WTC11 (cell line): ENCODE measurements around the gene CPNE4. TPM values are rescaled to one million over a fixed set of nuclear protein-coding genes. Genes with fewer than 3 reads are reported as not detected.

ENCODE experiments used
- ATAC-seq: fragments of 200-7000 bp; cut with Tn5 transposase; 2 replicates; pipeline ENCODE4 v1.10.0; 2021; ENCODE audit warnings: mild to moderate bottlenecking, moderate library complexity
- CTCF ChIA-PET: fragments of 300-600 bp; sonication (Branson Sonifier 250); formaldehyde crosslinking; loops from one replicate; lab custom pipeline; 2021; ENCODE audit warnings: antibody characterized with exemption; lab: Charles Lee
- POLR2A ChIA-PET: fragments of 350-600 bp; sonication (Branson Sonifier 250); formaldehyde crosslinking; loops from one replicate; lab custom pipeline; 2021; ENCODE audit warnings: antibody characterized with exemption; lab: Charles Lee
- DNase-seq: peaks from one replicate; pipeline ENCODE4 v3.0.0; 2021; ENCODE audit warnings: low spot score
- H3K27ac Mint-ChIP-seq: 2 replicates; pipeline ENCODE4 v1.8.0; 2021; ENCODE audit warnings: mixed read lengths
- H3K27me3 Mint-ChIP-seq: 2 replicates; pipeline ENCODE4 v1.8.0; 2021; ENCODE audit warnings: low read depth, mild to moderate bottlenecking, moderate library complexity, mixed read lengths
- H3K36me3 Mint-ChIP-seq: 2 replicates; pipeline ENCODE4 v1.8.0; 2021; ENCODE audit warnings: mixed read lengths
- H3K4me1 Mint-ChIP-seq: 2 replicates; pipeline ENCODE4 v1.8.0; 2022; ENCODE audit warnings: mixed read lengths
- H3K4me3 Mint-ChIP-seq: 2 replicates; pipeline ENCODE4 v1.8.0; 2021; ENCODE audit warnings: mild to moderate bottlenecking, moderate library complexity, mixed read lengths
- H3K9me3 Mint-ChIP-seq: 2 replicates; pipeline ENCODE4 v1.8.0; 2021; ENCODE audit warnings: mixed read lengths
- CDX4 ChIP-seq: fragments of 250-450 bp; sonication (Bioruptor Pico); IDR thresholded peaks from 2 replicates; pipeline ENCODE4 v1.9.0; 2021; ENCODE audit warnings: moderate library complexity, mild to moderate bottlenecking, inconsistent platforms, borderline replicate concordance
- CREM ChIP-seq: sonication (generic); formaldehyde crosslinking; IDR thresholded peaks from 2 replicates; pipeline ENCODE4 v1.8.1; 2022; ENCODE audit warnings: mild to moderate bottlenecking, missing genetic modification reagents, moderate library complexity
- E2F4 ChIP-seq: sonication (generic); formaldehyde crosslinking; IDR thresholded peaks from 2 replicates; pipeline ENCODE4 v1.8.1; 2022; ENCODE audit warnings: low read depth, mild to moderate bottlenecking, moderate library complexity, missing genetic modification reagents, borderline replicate concordance
- GABPB1 ChIP-seq: sonication (generic); formaldehyde crosslinking; IDR thresholded peaks from 2 replicates; pipeline ENCODE4 v1.8.1; 2023; ENCODE audit warnings: mild to moderate bottlenecking, missing genetic modification reagents
- MYBL2 ChIP-seq: sonication (generic); formaldehyde crosslinking; IDR thresholded peaks from 2 replicates; pipeline ENCODE4 v1.8.1; 2023; ENCODE audit warnings: mild to moderate bottlenecking, moderate library complexity, missing genetic modification reagents
- NR2C2 ChIP-seq: sonication (generic); formaldehyde crosslinking; IDR thresholded peaks from 2 replicates; pipeline ENCODE4 v1.8.0; 2022; ENCODE audit warnings: mild to moderate bottlenecking, missing genetic modification reagents
- OVOL2 ChIP-seq: fragments of 250-450 bp; sonication (Bioruptor Pico); IDR thresholded peaks from 2 replicates; pipeline ENCODE4 v1.9.0; 2021; ENCODE audit warnings: mild to moderate bottlenecking, borderline replicate concordance
- PRDM15 ChIP-seq: sonication (generic); formaldehyde crosslinking; IDR thresholded peaks from 2 replicates; pipeline ENCODE4 v1.8.0; 2022; ENCODE audit warnings: missing genetic modification reagents
- ZNF219 ChIP-seq: sonication (generic); formaldehyde crosslinking; IDR thresholded peaks from 2 replicates; pipeline ENCODE4 v1.8.0; 2023; ENCODE audit warnings: missing genetic modification reagents, mild to moderate bottlenecking, borderline replicate concordance
- ZNF232 ChIP-seq: sonication (generic); formaldehyde crosslinking; IDR thresholded peaks from 2 replicates; pipeline ENCODE4 v1.8.0; 2022; ENCODE audit warnings: mild to moderate bottlenecking, missing genetic modification reagents
- ZNF317 ChIP-seq: sonication (generic); formaldehyde crosslinking; IDR thresholded peaks from 2 replicates; pipeline ENCODE4 v1.8.1; 2023; ENCODE audit warnings: low read depth, mild to moderate bottlenecking, moderate library complexity, missing genetic modification reagents, borderline replicate concordance
- total RNA-seq: library from RNA; stranded (reverse); gene quantifications from 3 replicates; pipeline ENCODE4 v1.2.3, GENCODE V29; 2021
- TF ChIP-seq, protein P1 (sequence below): sonication (generic); formaldehyde crosslinking; IDR thresholded peaks from 2 replicates; pipeline ENCODE4 v1.8.0; 2023; ENCODE audit warnings: mild to moderate bottlenecking, missing genetic modification reagents
- TF ChIP-seq, protein P2 (sequence below): sonication (generic); formaldehyde crosslinking; IDR thresholded peaks from 2 replicates; pipeline ENCODE4 v1.8.0; 2022; ENCODE audit warnings: mild to moderate bottlenecking, missing genetic modification reagents
- TF ChIP-seq, protein P3 (sequence below): sonication (generic); formaldehyde crosslinking; IDR thresholded peaks from 2 replicates; pipeline ENCODE4 v1.8.1; 2023; ENCODE audit warnings: mild to moderate bottlenecking, missing genetic modification reagents, moderate library complexity
- TF ChIP-seq, protein P4 (sequence below): sonication (generic); formaldehyde crosslinking; IDR thresholded peaks from 2 replicates; pipeline ENCODE4 v1.8.1; 2022; ENCODE audit warnings: mild to moderate bottlenecking, missing genetic modification reagents, moderate library complexity, borderline replicate concordance

Gene CPNE4
- total RNA-seq, 1 experiment from 2014 or later = 2.4 TPM

DNA sequence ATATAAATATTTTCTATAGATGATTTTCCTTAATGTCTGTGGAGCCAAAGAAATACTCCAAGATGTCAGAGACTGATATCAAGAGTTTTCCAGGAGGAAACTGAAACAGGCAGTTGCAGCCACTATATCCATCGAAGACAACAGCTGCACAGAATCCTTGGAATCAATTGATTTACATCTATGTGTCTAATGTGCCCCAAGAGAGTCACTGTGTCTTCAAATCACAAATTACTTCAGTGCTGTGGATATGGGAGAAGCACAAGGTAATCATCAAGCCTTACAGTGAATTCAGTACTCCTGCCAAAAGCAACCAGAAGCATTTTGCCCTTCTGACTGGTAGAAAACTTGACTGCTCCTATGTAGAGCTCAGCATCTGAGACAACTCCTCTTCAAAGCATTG lies 51.1 kb downstream of the CPNE4 start (continued):
- TF ChIP-seq, protein P1, sequence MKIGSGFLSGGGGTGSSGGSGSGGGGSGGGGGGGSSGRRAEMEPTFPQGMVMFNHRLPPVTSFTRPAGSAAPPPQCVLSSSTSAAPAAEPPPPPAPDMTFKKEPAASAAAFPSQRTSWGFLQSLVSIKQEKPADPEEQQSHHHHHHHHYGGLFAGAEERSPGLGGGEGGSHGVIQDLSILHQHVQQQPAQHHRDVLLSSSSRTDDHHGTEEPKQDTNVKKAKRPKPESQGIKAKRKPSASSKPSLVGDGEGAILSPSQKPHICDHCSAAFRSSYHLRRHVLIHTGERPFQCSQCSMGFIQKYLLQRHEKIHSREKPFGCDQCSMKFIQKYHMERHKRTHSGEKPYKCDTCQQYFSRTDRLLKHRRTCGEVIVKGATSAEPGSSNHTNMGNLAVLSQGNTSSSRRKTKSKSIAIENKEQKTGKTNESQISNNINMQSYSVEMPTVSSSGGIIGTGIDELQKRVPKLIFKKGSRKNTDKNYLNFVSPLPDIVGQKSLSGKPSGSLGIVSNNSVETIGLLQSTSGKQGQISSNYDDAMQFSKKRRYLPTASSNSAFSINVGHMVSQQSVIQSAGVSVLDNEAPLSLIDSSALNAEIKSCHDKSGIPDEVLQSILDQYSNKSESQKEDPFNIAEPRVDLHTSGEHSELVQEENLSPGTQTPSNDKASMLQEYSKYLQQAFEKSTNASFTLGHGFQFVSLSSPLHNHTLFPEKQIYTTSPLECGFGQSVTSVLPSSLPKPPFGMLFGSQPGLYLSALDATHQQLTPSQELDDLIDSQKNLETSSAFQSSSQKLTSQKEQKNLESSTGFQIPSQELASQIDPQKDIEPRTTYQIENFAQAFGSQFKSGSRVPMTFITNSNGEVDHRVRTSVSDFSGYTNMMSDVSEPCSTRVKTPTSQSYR (CRISPR knock-in tag) = no peak
- TF ChIP-seq ZNF219 (CRISPR knock-in tag) (no peak), PRDM15 (no peak)
- TF ChIP-seq, protein P2, sequence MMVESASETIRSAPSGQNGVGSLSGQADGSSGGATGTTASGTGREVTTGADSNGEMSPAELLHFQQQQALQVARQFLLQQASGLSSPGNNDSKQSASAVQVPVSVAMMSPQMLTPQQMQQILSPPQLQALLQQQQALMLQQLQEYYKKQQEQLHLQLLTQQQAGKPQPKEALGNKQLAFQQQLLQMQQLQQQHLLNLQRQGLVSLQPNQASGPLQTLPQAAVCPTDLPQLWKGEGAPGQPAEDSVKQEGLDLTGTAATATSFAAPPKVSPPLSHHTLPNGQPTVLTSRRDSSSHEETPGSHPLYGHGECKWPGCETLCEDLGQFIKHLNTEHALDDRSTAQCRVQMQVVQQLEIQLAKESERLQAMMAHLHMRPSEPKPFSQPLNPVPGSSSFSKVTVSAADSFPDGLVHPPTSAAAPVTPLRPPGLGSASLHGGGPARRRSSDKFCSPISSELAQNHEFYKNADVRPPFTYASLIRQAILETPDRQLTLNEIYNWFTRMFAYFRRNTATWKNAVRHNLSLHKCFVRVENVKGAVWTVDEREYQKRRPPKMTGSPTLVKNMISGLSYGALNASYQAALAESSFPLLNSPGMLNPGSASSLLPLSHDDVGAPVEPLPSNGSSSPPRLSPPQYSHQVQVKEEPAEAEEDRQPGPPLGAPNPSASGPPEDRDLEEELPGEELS (CRISPR knock-in tag) = no peak

DNA sequence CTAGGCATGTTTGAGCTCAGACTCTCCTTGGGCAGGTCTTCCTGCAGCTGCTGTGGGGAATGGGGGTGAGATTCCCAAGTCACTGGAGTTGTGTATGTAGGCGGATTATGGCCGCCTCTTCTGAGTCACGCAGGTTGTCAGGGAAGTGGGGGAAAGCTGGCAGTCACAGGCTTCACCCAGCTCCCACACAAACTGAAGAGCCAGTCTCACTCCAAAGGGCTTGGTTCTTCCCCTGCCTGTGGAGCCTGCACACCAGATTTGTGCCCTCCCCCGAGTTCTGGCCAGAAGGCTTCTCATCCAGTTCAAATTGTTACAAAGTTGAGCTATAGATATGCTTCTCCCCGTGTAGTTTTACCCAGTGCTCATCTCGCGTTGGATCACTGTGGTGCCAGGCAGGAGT lies 53.5 kb downstream of the CPNE4 start:
- Mint-ChIP-seq H3K4me3 (no peak overlapping the region), H3K4me1 (no peaks in the 10 kb centered on the region), H3K9me3 (peaks cover 31% of the 10 kb centered on the region), H3K27me3 (no peaks in the 10 kb centered on the region), H3K27ac (no peak overlapping the region), H3K36me3 (no peaks in the 10 kb centered on the region; the same call in 1 of the 2 replicates)
- DNase-seq = no peak
- POLR2A ChIA-PET = no interaction called here
- TF ChIP-seq CDX4 (CRISPR knock-in tag) (no peak), PRDM15 (no peak)
- no peak for ATAC-seq
- CTCF ChIA-PET = no interaction called here

- ChIA-PET CTCF (no interaction called here), POLR2A (no interaction called here)
- no peak for ATAC-seq
- H3K27ac Mint-ChIP-seq = no peak overlapping the region
- H3K36me3 Mint-ChIP-seq = no peaks in the 10 kb centered on the region; the same call in 1 of the 2 replicates
- H3K27me3 Mint-ChIP-seq = no peaks in the 10 kb centered on the region
- peaks cover 31% of the 10 kb centered on the region for H3K9me3 Mint-ChIP-seq
- H3K4me1 Mint-ChIP-seq = peaks cover 24% of the 10 kb centered on the region
- DNase-seq = no peak
- H3K4me3 Mint-ChIP-seq = no peak overlapping the region
- TF ChIP-seq GABPB1 (no peak), E2F4 (CRISPR knock-in tag) (no peak), CREM (CRISPR knock-in tag) (no peak), ZNF317 (CRISPR knock-in tag) (no peak), OVOL2 (CRISPR knock-in tag) (no peak), ZNF219 (CRISPR knock-in tag) (no peak), ZNF232 (CRISPR knock-in tag) (no peak), MYBL2 (CRISPR knock-in tag) (no peak), NR2C2 (no peak)
- TF ChIP-seq, protein P3, sequence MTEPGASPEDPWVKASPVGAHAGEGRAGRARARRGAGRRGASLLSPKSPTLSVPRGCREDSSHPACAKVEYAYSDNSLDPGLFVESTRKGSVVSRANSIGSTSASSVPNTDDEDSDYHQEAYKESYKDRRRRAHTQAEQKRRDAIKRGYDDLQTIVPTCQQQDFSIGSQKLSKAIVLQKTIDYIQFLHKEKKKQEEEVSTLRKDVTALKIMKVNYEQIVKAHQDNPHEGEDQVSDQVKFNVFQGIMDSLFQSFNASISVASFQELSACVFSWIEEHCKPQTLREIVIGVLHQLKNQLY (CRISPR knock-in tag) = no peak
- TF ChIP-seq, protein P4, sequence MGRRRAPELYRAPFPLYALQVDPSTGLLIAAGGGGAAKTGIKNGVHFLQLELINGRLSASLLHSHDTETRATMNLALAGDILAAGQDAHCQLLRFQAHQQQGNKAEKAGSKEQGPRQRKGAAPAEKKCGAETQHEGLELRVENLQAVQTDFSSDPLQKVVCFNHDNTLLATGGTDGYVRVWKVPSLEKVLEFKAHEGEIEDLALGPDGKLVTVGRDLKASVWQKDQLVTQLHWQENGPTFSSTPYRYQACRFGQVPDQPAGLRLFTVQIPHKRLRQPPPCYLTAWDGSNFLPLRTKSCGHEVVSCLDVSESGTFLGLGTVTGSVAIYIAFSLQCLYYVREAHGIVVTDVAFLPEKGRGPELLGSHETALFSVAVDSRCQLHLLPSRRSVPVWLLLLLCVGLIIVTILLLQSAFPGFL (CRISPR knock-in tag) = no peak
Observed at GRCh38 chr3:131976448-131976847, 58.4 kb downstream of the CPNE4 start.
